H9 (cell line): Measurements from ENCODE around the gene ALDH3A2. TPM values are rescaled to one million over a fixed set of nuclear protein-coding genes. Genes with fewer than 3 reads are reported as not detected.

ENCODE experiments used
- DNase-seq: peaks from one replicate; pipeline ENCODE4 v3.0.0-alpha.2; 2017
- H2AFZ ChIP-seq: one replicate; pipeline ENCODE4 v1.6.1; 2013; ENCODE audit warnings: mild to moderate bottlenecking, low read length, control low read depth, moderate library complexity
- H2AK5ac ChIP-seq: 2 replicates; pipeline ENCODE4 v1.6.1; 2013; ENCODE audit warnings: low read length, control low read depth, mixed read lengths; ENCODE audit not compliant: insufficient read length
- H2BK120ac ChIP-seq: one replicate; pipeline ENCODE4 v1.6.1; 2013; ENCODE audit warnings: low read depth, mild to moderate bottlenecking, low read length, control low read depth, inconsistent platforms; ENCODE audit not compliant: poor library complexity, severe bottlenecking
- H2BK12ac ChIP-seq: 2 replicates; pipeline ENCODE4 v1.6.1; 2013; ENCODE audit warnings: low read length, control low read depth, mixed read lengths, low read depth; ENCODE audit not compliant: insufficient read length
- H2BK15ac ChIP-seq: 2 replicates; pipeline ENCODE4 v1.6.1; 2013; ENCODE audit warnings: low read depth, low read length, control low read depth
- H2BK20ac ChIP-seq: one replicate; pipeline ENCODE4 v1.6.1; 2013; ENCODE audit warnings: low read depth, mild to moderate bottlenecking, low read length, control low read depth, inconsistent platforms; ENCODE audit not compliant: poor library complexity, severe bottlenecking
- H2BK5ac ChIP-seq: 2 replicates; pipeline ENCODE4 v1.6.1; 2013; ENCODE audit warnings: low read length, control low read depth, mixed read lengths; ENCODE audit not compliant: insufficient read length
- H3K14ac ChIP-seq: 2 replicates; pipeline ENCODE4 v1.6.1; 2013; ENCODE audit warnings: low read length, control low read depth; ENCODE audit not compliant: insufficient read depth
- H3K18ac ChIP-seq: 2 replicates; pipeline ENCODE4 v1.6.1; 2013; ENCODE audit warnings: low read depth, mild to moderate bottlenecking, mixed read lengths, low read length, control low read depth; ENCODE audit not compliant: insufficient read length
- H3K23ac ChIP-seq: 2 replicates; pipeline ENCODE4 v1.6.1; 2013; ENCODE audit warnings: low read length, control low read depth, mixed read lengths, low read depth; ENCODE audit not compliant: insufficient read length
- H3K23me2 ChIP-seq: 2 replicates; pipeline ENCODE4 v1.6.1; 2013; ENCODE audit warnings: low read depth, mild to moderate bottlenecking, mixed read lengths, low read length, control low read depth; ENCODE audit not compliant: insufficient read length, poor library complexity, severe bottlenecking
- H3K27ac ChIP-seq: 2 replicates; pipeline ENCODE4 v1.5.1; 2013; ENCODE audit warnings: low read length, control low read depth, mixed read lengths, low read depth; ENCODE audit not compliant: insufficient read length
- H3K27me3 ChIP-seq: 2 replicates; pipeline ENCODE4 v1.6.1; 2013; ENCODE audit warnings: low read length, control low read depth, inconsistent platforms; ENCODE audit not compliant: insufficient read depth
- H3K4ac ChIP-seq: 2 replicates; pipeline ENCODE4 v1.6.1; 2013; ENCODE audit warnings: low read depth, mild to moderate bottlenecking, control low read depth, inconsistent platforms, low read length, moderate library complexity
- H3K4me1 ChIP-seq: 2 replicates; pipeline ENCODE4 v1.6.1; 2013; ENCODE audit warnings: low read length, control low read depth, inconsistent platforms; ENCODE audit not compliant: insufficient read depth
- H3K4me2 ChIP-seq: 2 replicates; pipeline ENCODE4 v1.6.1; 2013; ENCODE audit warnings: low read length, control low read depth, mixed read lengths; ENCODE audit not compliant: insufficient read length, insufficient read depth
- H3K56ac ChIP-seq: 2 replicates; pipeline ENCODE4 v1.6.1; 2013; ENCODE audit warnings: low read depth, mild to moderate bottlenecking, mixed read lengths, low read length, control low read depth; ENCODE audit not compliant: insufficient read length
- H3K79me1 ChIP-seq: 2 replicates; pipeline ENCODE4 v1.6.1; 2013; ENCODE audit warnings: low read depth, mild to moderate bottlenecking, moderate library complexity, low read length, control low read depth, inconsistent platforms; ENCODE audit not compliant: insufficient read depth, poor library complexity, severe bottlenecking
- H3K79me2 ChIP-seq: 2 replicates; pipeline ENCODE4 v1.6.1; 2013; ENCODE audit warnings: low read length, control low read depth, inconsistent platforms; ENCODE audit not compliant: insufficient read depth
- H3K9ac ChIP-seq: 2 replicates; pipeline ENCODE4 v1.6.1; 2013; ENCODE audit warnings: low read length, control low read depth, mixed read lengths; ENCODE audit not compliant: insufficient read length; ENCODE audit errors: extremely low read depth
- H3K9me3 ChIP-seq: one replicate; pipeline ENCODE4 v1.6.1; 2013; ENCODE audit warnings: low read depth, low read length, inconsistent platforms; ENCODE audit not compliant: control insufficient read depth
- H3T11ph ChIP-seq: one replicate; pipeline ENCODE4 v1.6.1; 2013; ENCODE audit warnings: mild to moderate bottlenecking, low read length, control low read depth, inconsistent platforms
- H4K20me1 ChIP-seq: one replicate; pipeline ENCODE4 v1.6.1; 2013; ENCODE audit not compliant: control insufficient read depth, insufficient read length, insufficient read depth
- H4K5ac ChIP-seq: 2 replicates; pipeline ENCODE4 v1.6.1; 2013; ENCODE audit warnings: low read depth, mild to moderate bottlenecking, mixed read lengths, low read length, control low read depth; ENCODE audit not compliant: insufficient read length
- H4K8ac ChIP-seq: replicated peaks from 2 replicates; pipeline ENCODE4 v1.6.1; 2013; ENCODE audit warnings: low read length, control low read depth, mixed read lengths, low read depth; ENCODE audit not compliant: insufficient read length
- H4K91ac ChIP-seq: 2 replicates; pipeline ENCODE4 v1.6.1; 2013; ENCODE audit warnings: low read depth, mild to moderate bottlenecking, moderate library complexity, mixed read lengths, low read length, control low read depth; ENCODE audit not compliant: insufficient read length
- H3K27ac Mint-ChIP-seq, 3 experiments: 2 replicates in 2 of 3; 3 replicates in 1 of 3; pipeline ENCODE4 v1.8.0; 2020 to 2021; ENCODE audit warnings: mixed read lengths in 3 of 3, mild to moderate bottlenecking in 1 of 3, moderate library complexity in 1 of 3
- H3K27me3 Mint-ChIP-seq: 2 replicates; pipeline ENCODE4 v1.8.0; 2021; ENCODE audit warnings: low read depth, mild to moderate bottlenecking, moderate library complexity, mixed read lengths
- H3K36me3 Mint-ChIP-seq, 3 experiments: 2 replicates in 2 of 3; 3 replicates in 1 of 3; pipeline ENCODE4 v1.8.0; 2020 to 2021; ENCODE audit warnings: low read depth in 3 of 3, mixed read lengths in 3 of 3; ENCODE audit not compliant: insufficient read depth in 1 of 3
- H3K4me1 Mint-ChIP-seq, 2 experiments: 2 replicates each; pipeline ENCODE4 v1.8.0; 2020; ENCODE audit warnings: mixed read lengths in 2 of 2
- H3K4me3 Mint-ChIP-seq, 2 experiments: 2 replicates in 1 of 2; 3 replicates in 1 of 2; pipeline ENCODE4 v1.8.0; 2020 to 2021; ENCODE audit warnings: mild to moderate bottlenecking in 2 of 2, mixed read lengths in 2 of 2, moderate library complexity in 1 of 2
- H3K9me3 Mint-ChIP-seq, 2 experiments: 2 replicates in 1 of 2; 3 replicates in 1 of 2; pipeline ENCODE4 v1.8.0; 2020; ENCODE audit warnings: mild to moderate bottlenecking in 2 of 2, mixed read lengths in 2 of 2, moderate library complexity in 1 of 2
- CTCF ChIP-seq: fragments of 200-600 bp; sonication (generic); conservative IDR thresholded peaks from 3 replicates; pipeline ENCODE4 v1.8.0; 2021; ENCODE audit warnings: antibody characterized with exemption, mild to moderate bottlenecking
- WGBS: extraction: QIAGEN DNeasy Blood & Tissue Kit; methylation state at CpG from one replicate; pipeline ENCODE4 v1.1.7; 2013; ENCODE audit warnings: missing lambda C conversion rate, low lambda C conversion rate, mixed read lengths; ENCODE audit not compliant: insufficient read length; ENCODE audit errors: extremely low coverage; 5-methylcytosine and 5-hydroxymethylcytosine counted together
- total RNA-seq: library from RNA; stranded (reverse); gene quantifications from 2 replicates; pipeline ENCODE4 v1.2.1, GENCODE V29; 2021

Gene ALDH3A2
- total RNA-seq, 1 experiment from 2014 or later = 100 TPM

GRCh38 chr17:19676896-19677295 is 28.3 kb downstream of the ALDH3A2 start:
- no peak for TF ChIP-seq CTCF

More at GRCh38 chr17:19676896-19677295, 28.3 kb downstream of the ALDH3A2 start:
- Histone ChIP-seq H2AK5ac (no peak overlapping the region), H3K4me2 (no peak overlapping the region), H2BK20ac (no peak overlapping the region), H3K9me3 (peaks cover 46% of the 10 kb centered on the region), H4K5ac (no peak overlapping the region), H4K20me1 (no peaks in the 10 kb centered on the region), H3K14ac (no peak overlapping the region), H3K23me2 (no peaks in the 10 kb centered on the region), H3K27ac (no peak overlapping the region), H2AFZ (no peak overlapping the region), H4K91ac (no peak overlapping the region), H2BK12ac (no peak overlapping the region), H3K4ac (no peak overlapping the region), H3K9ac (no peak overlapping the region), H3K79me2 (no peaks in the 10 kb centered on the region), H4K8ac (no peak overlapping the region), H3K18ac (no peak overlapping the region), H3K4me1 (no peaks in the 10 kb centered on the region), H3K23ac (no peak overlapping the region), H3K27me3 (no peaks in the 10 kb centered on the region), H3K79me1 (no peaks in the 10 kb centered on the region), H3T11ph (no peak overlapping the region), H2BK15ac (no peak overlapping the region), H3K56ac (no peak overlapping the region), H2BK120ac (no peak overlapping the region), H2BK5ac (no peak overlapping the region)
- H3K27ac Mint-ChIP-seq = no peak overlapping the region
- no CpG with 5 or more reads among the region's 4 CpGs for WGBS
- H3K9me3 Mint-ChIP-seq = peaks cover 39 to 56% of the 10 kb centered on the region in 2 experiments
- no peak for DNase-seq
- no peaks in the 10 kb centered on the region for H3K27me3 Mint-ChIP-seq
- H3K4me1 Mint-ChIP-seq = peaks cover 0 to 9% of the 10 kb centered on the region in 2 experiments; a peak in 2 of 4 replicates
- peaks cover 83 to 90% (median 87%) of the 10 kb centered on the region in 3 experiments for H3K36me3 Mint-ChIP-seq
- H3K4me3 Mint-ChIP-seq = no peak overlapping the region
